ENCODE measurements around the gene HOXA6.

Gene HOXA6

DNA sequence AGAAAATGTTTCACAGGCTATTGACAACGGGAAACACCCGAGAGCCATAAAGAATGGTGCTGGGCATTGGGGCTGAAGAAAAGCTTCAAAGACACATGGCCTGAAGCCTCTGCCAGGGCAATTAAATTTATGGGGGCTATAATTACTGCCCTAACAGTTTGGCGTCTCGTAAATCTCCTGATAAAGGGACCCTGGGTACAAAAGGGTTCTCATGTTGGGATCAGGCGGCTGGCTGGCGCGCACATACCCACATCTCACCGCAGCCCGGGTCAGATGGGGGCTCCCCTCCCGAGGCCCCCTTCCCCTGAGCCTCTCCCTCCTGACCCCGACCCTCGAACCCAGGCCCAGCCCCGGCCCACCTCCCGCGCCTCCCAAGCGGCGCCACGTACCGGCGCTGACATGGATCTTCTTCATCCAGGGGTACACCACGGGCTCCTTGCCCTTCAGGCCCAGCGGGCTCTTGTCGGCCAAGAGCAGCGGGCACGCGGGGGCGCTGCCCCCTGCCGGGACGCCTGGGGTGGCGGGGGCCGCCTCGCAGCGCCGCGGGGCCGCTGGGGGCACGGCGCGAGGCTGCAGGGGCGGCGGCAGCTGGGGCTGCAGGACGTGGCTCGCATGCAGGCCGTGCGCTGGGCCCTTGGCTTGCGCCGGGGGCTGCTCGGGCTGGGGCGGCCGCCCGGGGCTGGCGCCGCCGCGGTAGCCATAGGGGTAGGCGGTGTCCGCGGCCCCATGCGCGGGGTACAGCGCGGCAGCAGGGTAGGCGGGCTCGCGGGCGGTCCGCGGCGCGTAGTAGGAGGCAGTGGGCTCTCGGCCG lies 17.6 kb downstream of the HOXA6 start:
- DNase-seq (ENCODE audit: low read depth), result no peak
- no peak for TF ChIP-seq CTCF (conservative IDR thresholded peaks at IDR 0.05; ENCODE audit: low read depth, low read length)
- no peak overlapping the region for H3K4me3 ChIP-seq (ENCODE audit: low read depth, low read length)

DNA sequence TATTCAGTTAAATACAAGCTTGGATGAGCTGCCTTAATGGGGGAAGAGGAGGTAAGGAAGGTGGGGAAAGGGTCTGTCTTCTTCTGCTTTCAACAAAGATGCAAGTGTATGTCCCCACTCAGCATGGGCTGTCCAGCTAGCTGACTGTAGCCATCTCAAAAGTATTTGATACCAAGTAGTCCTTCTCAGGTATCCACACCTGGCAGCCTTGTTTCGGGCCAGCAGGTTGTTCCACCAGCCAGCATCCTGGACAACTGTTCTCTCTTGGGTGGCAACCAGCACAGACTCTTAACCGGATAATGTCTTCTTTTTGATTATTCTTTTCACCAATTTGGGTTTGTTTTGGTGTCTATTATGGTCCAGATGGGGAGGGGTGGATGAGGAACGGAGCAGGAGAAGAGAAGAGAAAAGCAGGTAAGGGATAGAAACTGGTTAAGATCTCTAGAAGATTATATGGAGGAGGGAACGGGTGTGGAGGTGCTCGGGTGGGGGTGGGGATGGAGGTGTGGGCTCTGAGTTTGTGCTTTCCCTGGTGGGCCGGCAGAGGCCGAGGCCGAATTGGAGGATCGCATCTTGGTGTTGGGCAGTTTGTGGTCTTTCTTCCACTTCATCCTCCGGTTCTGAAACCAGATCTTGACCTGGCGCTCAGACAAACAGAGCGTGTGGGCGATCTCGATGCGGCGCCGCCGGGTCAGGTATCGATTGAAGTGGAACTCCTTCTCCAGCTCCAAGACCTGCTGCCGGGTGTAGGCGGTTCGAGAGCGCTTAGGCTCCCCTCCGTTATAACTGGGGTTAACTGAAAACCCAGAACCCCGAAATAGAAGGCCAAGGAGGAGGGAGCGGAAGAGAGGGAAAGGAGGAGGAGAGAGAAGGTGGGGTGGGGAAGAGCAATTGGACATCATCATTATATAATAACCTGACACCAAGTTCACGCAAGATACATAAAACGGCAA lies 18.5 kb downstream of the HOXA6 start:
- DNase-seq (ENCODE audit: low read depth), result no peak
- H3K4me3 ChIP-seq (ENCODE audit: low read depth, low read length), result no peak overlapping the region
- TF ChIP-seq CTCF (conservative IDR thresholded peaks at IDR 0.05; ENCODE audit: low read depth, low read length), result no peak

DNA sequence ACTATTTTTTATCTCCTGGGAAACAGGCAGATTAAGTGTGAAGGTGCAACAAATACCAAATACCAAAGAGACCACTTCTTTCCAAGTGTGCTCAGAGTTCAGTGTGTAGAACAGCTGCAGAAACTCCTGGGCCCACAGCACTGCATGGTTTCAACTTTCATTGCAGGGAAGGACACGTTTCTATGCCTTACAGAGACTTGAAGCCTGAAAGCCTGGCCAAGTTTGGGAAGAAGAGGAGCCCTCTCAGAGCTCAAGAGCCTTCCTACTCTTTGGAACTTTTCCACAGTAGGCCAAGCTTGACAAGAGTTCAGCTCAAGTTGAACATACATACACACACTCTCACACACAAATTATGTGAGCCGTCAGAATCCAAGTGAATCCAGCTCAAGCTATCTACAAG lies 19.5 kb downstream of the HOXA6 start:
- DNase-seq (ENCODE audit: low read depth), result no peak
- TF ChIP-seq CTCF (conservative IDR thresholded peaks at IDR 0.05; ENCODE audit: low read depth, low read length), result no peak
- no peak overlapping the region for H3K4me3 ChIP-seq (ENCODE audit: low read depth, low read length)

DNA sequence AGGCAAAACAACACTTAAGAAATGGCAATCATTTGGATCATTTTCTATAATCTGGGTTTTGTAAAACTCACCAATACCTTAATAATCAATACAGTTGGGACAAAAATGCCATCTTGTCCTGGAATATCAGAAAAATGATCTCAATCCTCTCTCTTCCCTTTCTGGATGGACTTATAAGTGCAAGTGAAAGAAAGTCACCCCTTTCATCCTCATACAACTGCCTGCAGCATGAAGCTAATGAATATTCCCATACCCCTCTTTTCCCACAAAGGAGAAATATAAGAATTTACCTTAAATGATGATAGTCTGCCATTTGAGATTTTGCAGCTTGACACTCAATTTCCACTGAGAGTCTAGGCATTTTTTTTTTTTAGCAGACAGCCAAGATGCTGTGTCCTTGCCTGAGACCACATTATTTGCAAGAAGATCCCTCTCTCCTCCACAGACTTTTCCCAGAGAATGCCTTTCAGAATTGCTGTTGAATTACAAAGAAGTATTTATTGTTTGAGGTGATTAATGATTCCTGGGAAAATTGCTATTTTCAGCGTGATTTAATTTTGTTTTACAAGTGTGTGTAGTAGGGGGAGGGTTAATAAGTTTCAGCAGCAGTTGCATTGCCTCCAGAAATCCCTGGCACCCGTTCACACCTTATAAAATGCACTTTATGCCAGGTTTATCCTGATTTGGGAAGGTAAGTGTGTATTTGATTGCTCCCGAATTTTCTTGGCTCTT lies 20.8 kb downstream of the HOXA6 start:
- no peak for TF ChIP-seq CTCF (conservative IDR thresholded peaks at IDR 0.05; ENCODE audit: low read depth, low read length)
- no peak for DNase-seq (ENCODE audit: low read depth)
- H3K4me3 ChIP-seq (ENCODE audit: low read depth, low read length), result no peak overlapping the region

- H3K4me3 ChIP-seq (ENCODE audit: low read depth, low read length), result no peak overlapping the region
- no peak for TF ChIP-seq CTCF (conservative IDR thresholded peaks at IDR 0.05; ENCODE audit: low read depth, low read length)
- DNase-seq (ENCODE audit: low read depth), result no peak
Measured at GRCh38 chr7:27125986-27126394, 21.6 kb downstream of the HOXA6 start.

DNA sequence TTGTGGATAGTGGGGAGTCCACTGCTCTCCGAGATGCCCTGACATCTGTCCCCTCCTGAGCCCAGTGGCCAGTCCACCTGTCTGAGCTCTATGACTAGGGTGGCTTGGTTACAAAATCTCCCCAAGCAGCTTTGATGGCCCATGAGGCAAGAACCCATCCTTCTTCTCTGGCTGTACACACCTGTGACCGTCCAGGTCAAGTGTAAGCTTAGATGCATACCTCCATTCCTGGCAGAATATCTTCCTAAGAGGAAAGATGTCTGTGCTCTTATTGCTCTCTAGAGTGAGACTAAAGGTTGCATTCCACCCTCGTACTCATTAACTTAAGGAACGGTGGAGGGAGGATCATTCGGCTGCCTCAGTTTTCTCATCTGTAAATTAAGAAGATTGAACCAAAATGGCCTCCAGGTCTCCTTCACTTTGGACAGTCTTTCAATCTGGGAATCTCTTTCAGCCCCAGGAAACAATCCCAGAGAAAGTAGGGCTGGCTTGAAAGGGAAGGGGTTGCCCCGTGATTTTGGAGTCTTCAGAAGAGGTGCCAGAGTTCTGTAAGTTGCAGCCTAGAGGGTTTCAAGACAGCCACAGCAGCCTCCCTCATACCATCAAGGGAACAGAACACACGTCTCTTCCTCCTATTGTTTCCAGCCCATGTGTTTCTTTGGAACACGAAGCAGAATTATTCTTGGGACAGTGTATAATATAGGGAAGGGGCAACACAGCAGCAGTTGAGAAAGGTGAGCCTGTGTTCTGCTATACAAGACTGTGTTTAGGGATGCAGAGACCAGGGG lies 22.5 kb downstream of the HOXA6 start:
- DNase-seq (ENCODE audit: low read depth), result no peak
- TF ChIP-seq CTCF (conservative IDR thresholded peaks at IDR 0.05; ENCODE audit: low read depth, low read length), result no peak
- H3K4me3 ChIP-seq (ENCODE audit: low read depth, low read length), result no peak overlapping the region

Data from choroid plexus epithelial cell (primary cell).